HL-60 (cell line): ENCODE measurements around the gene HDAC1.

ENCODE experiments used
- DNase-seq, 2 experiments: peaks; one replicate each; pipeline ENCODE4 v3.0.0-alpha.2; 2010 to 2020; ENCODE audit warnings: low read depth in 1 of 2, low spot score in 1 of 2
- H3K27ac ChIP-seq: fragments of 250-450 bp; sonication (Bioruptor Pico); replicated peaks from 2 replicates; pipeline ENCODE4 v1.5.1; 2020; ENCODE audit warnings: mild to moderate bottlenecking, moderate library complexity
- H3K27me3 ChIP-seq: fragments of 250-450 bp; sonication (Bioruptor Pico); 2 replicates; pipeline ENCODE4 v1.5.1; 2021; ENCODE audit warnings: mild to moderate bottlenecking, moderate library complexity; ENCODE audit not compliant: insufficient read depth, poor library complexity, severe bottlenecking
- H3K4me3 ChIP-seq: replicated peaks from 2 replicates; pipeline ENCODE4 v1.5.1; 2011; ENCODE audit warnings: mild to moderate bottlenecking, control low read depth, low read length; ENCODE audit not compliant: insufficient read depth
- GABPA ChIP-seq: IDR thresholded peaks from 2 replicates; pipeline ENCODE4 v1.6.1; 2012; ENCODE audit warnings: low read depth
- POLR2AphosphoS5 ChIP-seq: IDR thresholded peaks from 2 replicates; pipeline ENCODE4 v1.6.1; 2012; ENCODE audit warnings: low read depth
- SPI1 ChIP-seq: IDR thresholded peaks from 2 replicates; pipeline ENCODE4 v1.6.1; 2012; ENCODE audit warnings: low read depth, mild to moderate bottlenecking, borderline replicate concordance
- TF ChIP-seq, protein P1 (sequence below): IDR thresholded peaks from 2 replicates; pipeline ENCODE4 v1.6.1; 2012; ENCODE audit warnings: low read depth; ENCODE audit not compliant: insufficient replicate concordance
- TF ChIP-seq, protein P2 (sequence below): IDR thresholded peaks from one replicate; pipeline ENCODE4 v1.5.1; 2011; ENCODE audit warnings: low read length, control low read depth, inconsistent platforms; ENCODE audit not compliant: insufficient read depth

HDAC1 gene

DNA sequence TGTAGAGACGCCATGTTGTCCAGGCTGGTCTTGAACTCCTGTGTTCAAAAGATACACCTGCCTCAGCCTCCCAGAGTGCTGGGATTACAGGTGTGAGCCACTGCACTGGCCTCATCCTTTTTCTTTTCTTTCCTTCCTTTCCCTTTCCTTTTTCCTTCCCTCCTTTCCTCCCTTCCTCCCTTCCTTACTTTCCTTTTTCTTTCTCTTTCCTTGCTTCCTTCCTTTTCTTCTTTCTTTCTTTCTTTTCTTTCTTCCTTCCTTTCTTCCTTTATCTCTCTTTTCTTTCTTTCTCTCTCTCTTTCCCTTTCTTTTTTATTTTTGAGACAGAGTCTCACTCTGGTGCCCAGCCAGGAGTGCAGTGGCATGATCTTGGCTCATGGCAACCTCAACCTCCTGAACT lies 64.6 kb downstream of the HDAC1 start:
- no peak overlapping the region for H3K27ac ChIP-seq
- H3K27me3 ChIP-seq = no peaks in the 10 kb centered on the region
- TF ChIP-seq, protein P1, sequence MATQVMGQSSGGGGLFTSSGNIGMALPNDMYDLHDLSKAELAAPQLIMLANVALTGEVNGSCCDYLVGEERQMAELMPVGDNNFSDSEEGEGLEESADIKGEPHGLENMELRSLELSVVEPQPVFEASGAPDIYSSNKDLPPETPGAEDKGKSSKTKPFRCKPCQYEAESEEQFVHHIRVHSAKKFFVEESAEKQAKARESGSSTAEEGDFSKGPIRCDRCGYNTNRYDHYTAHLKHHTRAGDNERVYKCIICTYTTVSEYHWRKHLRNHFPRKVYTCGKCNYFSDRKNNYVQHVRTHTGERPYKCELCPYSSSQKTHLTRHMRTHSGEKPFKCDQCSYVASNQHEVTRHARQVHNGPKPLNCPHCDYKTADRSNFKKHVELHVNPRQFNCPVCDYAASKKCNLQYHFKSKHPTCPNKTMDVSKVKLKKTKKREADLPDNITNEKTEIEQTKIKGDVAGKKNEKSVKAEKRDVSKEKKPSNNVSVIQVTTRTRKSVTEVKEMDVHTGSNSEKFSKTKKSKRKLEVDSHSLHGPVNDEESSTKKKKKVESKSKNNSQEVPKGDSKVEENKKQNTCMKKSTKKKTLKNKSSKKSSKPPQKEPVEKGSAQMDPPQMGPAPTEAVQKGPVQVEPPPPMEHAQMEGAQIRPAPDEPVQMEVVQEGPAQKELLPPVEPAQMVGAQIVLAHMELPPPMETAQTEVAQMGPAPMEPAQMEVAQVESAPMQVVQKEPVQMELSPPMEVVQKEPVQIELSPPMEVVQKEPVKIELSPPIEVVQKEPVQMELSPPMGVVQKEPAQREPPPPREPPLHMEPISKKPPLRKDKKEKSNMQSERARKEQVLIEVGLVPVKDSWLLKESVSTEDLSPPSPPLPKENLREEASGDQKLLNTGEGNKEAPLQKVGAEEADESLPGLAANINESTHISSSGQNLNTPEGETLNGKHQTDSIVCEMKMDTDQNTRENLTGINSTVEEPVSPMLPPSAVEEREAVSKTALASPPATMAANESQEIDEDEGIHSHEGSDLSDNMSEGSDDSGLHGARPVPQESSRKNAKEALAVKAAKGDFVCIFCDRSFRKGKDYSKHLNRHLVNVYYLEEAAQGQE = no peak
- no peak for DNase-seq
- H3K4me3 ChIP-seq = no peak overlapping the region

DNA sequence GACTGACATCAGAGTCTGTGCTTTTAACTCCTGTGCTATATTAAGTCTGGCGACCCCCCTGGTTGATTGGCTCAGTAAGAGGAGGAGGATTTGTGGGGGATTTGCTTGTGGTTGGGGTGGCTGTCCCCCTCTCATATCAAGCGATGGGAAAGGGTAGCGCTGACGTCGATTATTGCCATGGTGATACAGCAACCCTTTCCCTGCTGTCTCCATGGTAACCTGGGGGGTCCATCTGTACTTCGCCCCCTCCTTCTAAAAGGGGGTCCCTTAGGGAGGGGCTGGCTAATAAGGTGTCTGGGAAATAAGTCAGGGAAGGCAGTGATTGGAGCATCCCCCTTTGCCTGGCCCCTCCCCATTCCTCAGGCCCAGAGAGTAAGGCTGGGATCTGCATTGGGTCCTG lies 65.7 kb downstream of the HDAC1 start:
- Histone ChIP-seq H3K4me3 (no peak overlapping the region), H3K27me3 (no peaks in the 10 kb centered on the region), H3K27ac (no peak overlapping the region)
- TF ChIP-seq, protein P1 = no peak
- TF ChIP-seq SPI1 (no peak), POLR2AphosphoS5 (no peak), GABPA (no peak)
- TF ChIP-seq, protein P2, sequence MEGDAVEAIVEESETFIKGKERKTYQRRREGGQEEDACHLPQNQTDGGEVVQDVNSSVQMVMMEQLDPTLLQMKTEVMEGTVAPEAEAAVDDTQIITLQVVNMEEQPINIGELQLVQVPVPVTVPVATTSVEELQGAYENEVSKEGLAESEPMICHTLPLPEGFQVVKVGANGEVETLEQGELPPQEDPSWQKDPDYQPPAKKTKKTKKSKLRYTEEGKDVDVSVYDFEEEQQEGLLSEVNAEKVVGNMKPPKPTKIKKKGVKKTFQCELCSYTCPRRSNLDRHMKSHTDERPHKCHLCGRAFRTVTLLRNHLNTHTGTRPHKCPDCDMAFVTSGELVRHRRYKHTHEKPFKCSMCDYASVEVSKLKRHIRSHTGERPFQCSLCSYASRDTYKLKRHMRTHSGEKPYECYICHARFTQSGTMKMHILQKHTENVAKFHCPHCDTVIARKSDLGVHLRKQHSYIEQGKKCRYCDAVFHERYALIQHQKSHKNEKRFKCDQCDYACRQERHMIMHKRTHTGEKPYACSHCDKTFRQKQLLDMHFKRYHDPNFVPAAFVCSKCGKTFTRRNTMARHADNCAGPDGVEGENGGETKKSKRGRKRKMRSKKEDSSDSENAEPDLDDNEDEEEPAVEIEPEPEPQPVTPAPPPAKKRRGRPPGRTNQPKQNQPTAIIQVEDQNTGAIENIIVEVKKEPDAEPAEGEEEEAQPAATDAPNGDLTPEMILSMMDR = no peak
- DNase-seq = no peak

DNA sequence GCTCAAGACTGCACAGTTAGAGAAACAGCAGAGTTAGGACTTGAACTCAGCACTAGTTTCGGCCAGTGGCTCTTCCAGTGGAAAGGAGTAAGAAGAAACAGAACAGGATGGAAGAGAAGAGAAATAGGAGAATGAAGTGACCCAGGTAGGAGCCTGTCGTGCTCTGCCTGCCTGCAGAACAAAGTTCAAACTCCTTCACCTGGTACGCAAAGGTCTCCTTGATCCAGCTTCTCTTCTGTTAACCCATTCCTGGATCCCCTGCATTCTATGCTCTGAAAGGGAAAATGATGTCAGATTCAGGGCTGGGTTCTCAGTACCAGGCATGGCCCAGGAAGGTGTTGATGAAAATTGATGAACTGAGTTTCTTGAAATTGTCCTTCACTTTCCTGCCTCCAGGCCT lies 66.6 kb downstream of the HDAC1 start:
- DNase-seq = no peak
- no peak overlapping the region for H3K4me3 ChIP-seq
- TF ChIP-seq SPI1 (no peak), GABPA (no peak), POLR2AphosphoS5 (no peak)
- TF ChIP-seq, protein P2 = no peak
- TF ChIP-seq, protein P1 = no peak
- H3K27me3 ChIP-seq = no peaks in the 10 kb centered on the region
- no peak overlapping the region for H3K27ac ChIP-seq

DNA sequence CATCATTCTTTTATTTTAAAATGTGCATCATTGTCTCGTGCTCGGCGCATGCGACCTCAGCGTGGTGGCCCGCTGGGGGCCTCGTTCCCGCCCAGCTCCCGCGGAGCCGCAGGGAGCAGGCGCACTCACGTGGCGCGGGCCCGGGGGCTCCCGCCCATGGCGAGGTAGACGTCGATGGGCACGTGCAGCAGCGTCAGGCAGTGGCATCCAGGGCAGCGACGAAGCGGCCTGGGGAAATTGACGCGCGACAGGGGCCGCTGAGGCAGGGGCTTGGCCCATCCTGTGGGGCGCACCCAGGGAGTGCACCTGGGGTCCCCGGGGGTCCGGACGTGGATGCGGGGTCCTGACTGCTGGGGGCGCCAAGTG lies 69.4 kb downstream of the HDAC1 start:
- DNase-seq = no peak
- no peak for TF ChIP-seq POLR2AphosphoS5
- no peak for TF ChIP-seq SPI1
- no peak for TF ChIP-seq GABPA
- TF ChIP-seq, protein P2 = no peak
- TF ChIP-seq, protein P1 = no peak
- no peaks in the 10 kb centered on the region for H3K27me3 ChIP-seq
- no peak overlapping the region for H3K4me3 ChIP-seq
- H3K27ac ChIP-seq = no peak overlapping the region
